NCI-H2107 treated with DMSO at 0.1 percent for 48 hours (cell line): ENCODE results near the gene SEPTIN8.

Experiments used
- DNase-seq: peaks from one replicate; lab custom pipeline; 2025; ENCODE audit not compliant: unreplicated experiment; lab: John Stamatoyannopoulos, UW

Gene SEPTIN8

DNA sequence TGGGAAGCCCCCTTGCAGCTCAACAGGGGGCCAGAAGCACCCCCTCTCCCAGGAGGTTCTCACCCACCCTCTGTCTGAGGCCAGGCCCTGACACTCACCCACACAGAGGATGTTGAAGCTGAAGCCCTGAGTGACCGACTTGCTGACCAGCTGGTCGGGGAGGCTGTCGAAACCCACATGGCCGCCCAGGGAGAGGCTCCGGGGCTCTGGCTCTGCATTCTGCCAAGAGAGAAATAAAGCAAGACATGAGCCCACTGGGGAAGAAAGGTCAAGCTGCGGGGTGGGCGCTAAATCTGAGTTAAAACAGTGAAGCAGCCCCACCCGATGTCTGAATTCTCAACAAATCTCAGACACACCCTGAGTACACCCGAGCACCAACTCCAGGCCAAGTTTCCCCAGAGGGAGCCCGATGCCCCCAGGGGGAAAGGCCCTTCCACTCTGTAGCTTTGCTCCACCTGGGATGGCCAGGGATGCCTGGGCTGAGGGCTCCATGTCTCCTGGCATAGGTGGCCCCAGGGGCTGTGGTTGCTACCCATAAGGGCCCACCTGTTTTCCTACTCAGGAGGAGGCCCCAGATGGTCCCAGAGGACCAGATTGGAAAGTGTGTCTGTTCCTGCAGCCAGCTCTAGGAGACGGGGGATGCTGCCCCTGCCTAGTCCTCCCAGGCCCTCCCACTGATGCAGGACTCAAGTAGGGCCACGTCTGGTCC lies 11.6 kb downstream of the SEPTIN8 start:
- DNase-seq = no peak

DNA sequence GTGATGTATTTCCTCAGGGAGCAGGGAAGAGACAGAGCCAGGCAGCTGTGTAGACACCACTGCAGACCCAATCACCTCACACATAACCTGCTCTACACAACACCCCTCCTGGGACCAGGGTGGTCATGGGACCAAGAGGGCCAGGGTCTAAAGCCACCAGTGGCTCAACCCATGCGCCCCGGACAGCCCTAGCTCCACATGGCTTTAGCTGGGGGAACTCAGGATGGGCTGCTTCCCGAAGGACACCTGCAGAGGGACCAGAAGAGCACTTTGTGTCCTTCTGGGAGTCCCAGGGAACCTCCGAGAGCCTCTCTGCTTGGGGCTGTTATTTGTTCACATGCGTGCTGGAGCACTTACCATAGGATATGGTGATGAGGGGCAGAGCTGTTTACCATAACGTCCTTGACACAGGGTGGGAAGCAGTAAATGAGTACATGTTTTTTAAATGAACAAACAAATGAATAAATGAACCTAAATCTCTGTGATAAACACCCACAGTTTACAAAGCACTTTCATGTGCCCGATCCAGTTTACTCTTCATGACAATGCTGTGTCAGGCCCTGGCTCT lies 12.3 kb downstream of the SEPTIN8 start:
- no peak for DNase-seq

DNA sequence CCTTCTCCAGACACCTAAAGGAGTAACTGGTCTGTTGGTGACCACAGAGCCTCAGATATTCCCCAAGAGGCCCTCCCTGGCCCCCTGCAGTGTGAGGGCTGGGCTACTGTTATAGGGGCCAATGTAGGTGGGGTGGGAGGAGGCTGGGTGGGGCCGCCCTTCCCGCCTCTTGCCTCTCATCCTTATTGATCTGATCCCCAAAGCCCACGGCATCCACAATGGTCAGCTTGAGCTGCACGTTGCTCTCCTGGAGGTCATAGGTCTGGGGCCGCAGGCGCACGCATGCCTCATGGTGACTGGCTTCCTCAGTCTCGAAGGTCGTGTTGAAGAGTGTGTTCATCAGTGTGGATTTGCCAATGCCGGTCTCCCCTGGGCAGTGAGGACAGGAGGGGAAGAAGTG lies 13.0 kb downstream of the SEPTIN8 start:
- no peak for DNase-seq

GRCh38 chr5:132763181-132764036 lies 13.6 kb downstream of the SEPTIN8 start:
- no peak for DNase-seq

DNA sequence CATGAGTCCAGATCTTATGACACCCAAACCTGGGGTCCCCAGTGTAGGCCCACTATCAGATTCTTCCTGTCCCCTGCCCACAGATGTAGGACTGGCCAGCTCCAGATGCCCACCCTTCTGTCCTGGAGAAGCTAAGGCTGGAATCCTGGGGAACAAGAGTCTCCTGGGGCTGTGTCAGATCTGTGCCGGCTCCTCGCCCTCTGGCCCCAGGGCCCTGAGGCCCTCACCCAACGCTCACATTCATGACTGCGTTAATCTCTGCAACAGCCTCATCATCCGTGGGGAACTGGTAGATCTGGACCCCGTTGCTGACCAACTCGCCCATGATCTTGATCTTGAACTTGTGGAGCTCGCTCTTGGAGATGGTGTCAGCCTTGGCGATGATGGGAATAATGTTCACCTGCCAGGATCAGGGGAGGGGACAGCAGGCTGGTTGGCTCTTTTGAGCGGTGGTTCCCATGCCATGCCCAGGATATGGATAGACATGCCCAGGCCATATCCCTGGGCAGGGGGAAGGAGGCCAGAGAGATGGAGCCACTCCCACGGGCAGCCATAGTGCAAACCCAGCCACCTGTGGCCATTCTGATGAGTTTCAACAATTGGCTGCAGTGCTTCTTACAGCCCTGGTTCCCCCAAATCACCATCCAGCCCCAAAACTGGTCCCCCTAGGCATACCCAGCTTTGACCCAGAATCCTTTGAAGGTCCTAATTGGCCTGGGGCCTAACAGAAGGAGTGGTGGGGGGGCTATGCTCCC lies 14.6 kb downstream of the SEPTIN8 start:
- no peak for DNase-seq

- DNase-seq = no peak
Observed at GRCh38 chr5:132761321-132762240, 15.5 kb downstream of the SEPTIN8 start.

GRCh38 chr5:132760601-132761317 lies 16.3 kb downstream of the SEPTIN8 start:
- DNase-seq = no peak

GRCh38 chr5:132760049-132760420 lies 17.0 kb downstream of the SEPTIN8 start:
- DNase-seq = no peak

- DNase-seq = no peak
Observed at GRCh38 chr5:132759114-132760048, 17.7 kb downstream of the SEPTIN8 start.

DNA sequence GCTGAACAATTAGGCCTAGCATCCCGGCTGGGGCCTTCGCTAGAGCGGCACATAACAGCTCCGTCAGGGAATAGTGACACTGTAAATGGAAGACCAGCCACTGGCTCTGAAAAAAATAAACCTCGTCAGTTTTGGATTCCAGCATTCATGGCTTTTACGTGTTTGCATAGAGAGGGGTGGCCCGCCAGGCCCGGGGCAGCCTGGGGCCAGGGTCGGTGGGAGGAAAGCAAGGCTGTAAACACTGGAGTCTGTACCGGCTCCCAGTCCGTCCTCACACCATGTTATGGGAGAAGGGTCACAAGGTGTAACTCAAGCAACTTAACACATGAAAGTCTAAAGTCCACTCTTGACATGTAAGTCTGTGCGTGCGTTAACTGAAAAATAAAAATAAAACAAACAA lies 18.6 kb downstream of the SEPTIN8 start:
- DNase-seq = no peak

DNA sequence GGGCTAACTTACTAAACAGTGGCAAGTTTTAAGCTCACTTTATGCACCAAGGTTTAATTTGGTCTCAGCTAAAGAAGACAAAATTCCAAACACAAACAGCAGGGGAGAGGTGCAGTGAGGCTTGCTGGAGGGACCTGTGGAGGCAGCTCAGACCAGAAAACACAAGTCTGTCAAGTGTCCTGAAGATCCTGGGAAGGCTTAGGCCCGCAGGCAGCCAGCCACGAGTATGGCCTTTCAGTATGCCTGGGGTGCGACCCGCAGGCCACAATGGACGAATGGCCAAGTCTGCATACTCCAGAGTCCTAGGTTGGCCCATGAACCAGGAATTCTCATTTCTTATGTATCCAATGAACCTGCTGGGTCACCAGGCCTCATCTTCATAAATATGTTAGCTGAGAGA lies 20.5 kb downstream of the SEPTIN8 start:
- no peak for DNase-seq

GRCh38 chr5:132754947-132755346 lies 22.1 kb downstream of the SEPTIN8 start:
- DNase-seq = peak; percentile 5

GRCh38 chr5:132754111-132754510 lies 22.9 kb downstream of the SEPTIN8 start:
- no peak for DNase-seq

DNA sequence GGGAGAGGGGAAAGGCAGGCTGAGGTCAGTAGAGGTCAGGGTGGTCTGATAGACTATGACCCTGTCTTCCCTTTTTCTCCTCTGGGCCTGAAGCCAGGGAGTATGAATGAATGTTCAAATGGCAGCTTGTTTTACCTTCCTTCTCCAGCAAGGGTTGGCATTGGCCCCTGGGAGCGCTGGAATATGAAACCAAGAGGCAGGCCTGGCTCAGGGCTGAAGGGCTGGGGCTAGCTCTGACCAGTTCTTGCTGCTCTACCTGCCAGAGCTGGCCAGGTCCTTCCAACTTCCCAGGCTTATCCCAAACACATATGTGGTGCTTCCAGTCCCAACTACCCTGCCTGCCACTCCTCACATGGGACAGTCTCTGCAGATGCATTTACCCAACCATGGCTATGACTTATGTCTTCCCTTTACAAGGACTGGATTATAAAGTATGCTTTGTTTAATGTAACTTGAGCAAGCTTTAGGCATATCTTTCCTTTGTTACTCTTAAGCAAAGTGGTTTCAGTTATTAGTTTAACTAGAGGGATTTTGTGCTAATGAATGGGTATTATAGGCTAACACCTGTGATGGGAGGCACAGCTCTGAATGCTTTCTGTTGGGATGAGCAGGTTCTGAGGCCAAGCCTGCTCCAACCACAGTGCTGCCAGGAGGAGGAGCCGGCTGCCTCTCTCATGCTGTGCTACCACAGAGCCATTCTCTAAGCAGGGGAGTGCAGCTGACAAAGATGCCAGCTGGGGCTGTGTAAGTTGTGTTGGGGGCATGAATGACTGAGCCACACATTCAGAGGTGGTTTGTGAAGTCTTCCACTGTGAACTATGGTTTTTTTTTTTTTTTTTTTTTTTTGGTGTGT lies 23.7 kb downstream of the SEPTIN8 start:
- peak; percentile 73 for DNase-seq

- DNase-seq = no peak
Observed at GRCh38 chr5:132752581-132753125, 24.4 kb downstream of the SEPTIN8 start.

- DNase-seq = no peak
Observed at GRCh38 chr5:132751971-132752580, 25.0 kb downstream of the SEPTIN8 start.

- DNase-seq = no peak
Observed at GRCh38 chr5:132751444-132751843, 25.6 kb downstream of the SEPTIN8 start.
